HG02588 (cell line): ENCODE data around the gene TMEM236.
A peak's percentile ranks its signal among the peaks of the same experiment; 100 is the strongest.

Experiments used
- ATAC-seq: cut with Tn5 transposase; IDR thresholded peaks from one replicate; pipeline ENCODE4 v1.9.1; 2021; ENCODE audit warnings: mild to moderate bottlenecking, moderate library complexity; ENCODE audit not compliant: unreplicated experiment

Gene TMEM236

DNA sequence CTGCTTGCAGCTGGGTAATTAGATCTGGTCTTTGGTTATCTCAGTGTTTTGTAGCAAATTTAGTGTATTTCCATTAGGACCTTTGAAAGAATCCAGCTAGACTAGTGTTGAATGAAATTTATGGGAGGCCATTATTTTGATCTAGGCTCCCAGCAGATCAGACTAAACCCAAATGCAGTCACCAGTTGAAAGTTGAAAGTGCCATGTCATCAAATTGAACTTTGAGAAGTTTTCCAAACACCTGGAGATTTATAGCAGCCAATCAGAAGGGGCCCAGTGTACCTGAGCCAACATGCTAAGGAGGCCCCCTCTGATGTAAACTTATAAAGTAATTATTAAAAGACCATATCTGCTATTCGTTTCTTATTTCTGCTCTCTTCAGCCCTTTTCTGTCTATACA lies 11.3 kb upstream of the TMEM236 start:
- ATAC-seq = no peak

DNA sequence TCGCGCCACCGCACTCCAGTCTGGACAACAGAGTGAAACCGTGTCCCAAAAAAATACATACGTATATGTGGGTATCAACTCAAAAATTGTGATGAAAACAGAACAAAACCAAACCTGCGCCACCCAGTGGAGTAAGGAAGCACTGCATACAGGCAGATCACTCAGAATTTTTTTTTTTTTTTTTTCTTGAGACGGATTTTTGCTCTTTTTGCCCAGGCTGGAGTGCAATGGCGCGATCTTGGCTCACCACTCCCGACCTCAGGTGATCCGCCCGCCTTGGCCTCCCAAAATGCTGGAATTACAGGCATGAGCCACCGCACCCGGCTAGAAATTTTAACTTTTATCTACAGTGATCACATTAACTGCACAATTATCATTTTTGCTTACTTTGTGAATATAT lies 9.1 kb upstream of the TMEM236 start:
- no peak for ATAC-seq

DNA sequence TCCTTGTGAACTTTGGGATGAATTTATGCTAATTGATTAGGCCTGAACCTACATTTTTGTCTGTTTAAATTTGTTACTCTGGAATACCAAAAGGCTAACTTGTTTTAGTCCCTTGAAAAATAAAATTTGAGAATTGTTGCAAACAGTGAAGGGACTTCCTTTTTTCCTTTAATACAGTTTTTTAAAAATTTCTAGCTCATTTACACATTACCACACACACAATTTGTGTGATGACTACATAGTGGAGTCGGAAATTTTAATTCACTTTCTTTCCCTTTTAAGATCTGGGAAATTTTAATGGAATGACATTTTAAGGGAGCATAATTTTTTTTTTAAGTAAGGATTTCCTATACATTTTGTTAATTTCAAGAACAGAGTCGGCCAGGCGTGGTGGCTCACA lies 8.6 kb upstream of the TMEM236 start:
- ATAC-seq = no peak

DNA sequence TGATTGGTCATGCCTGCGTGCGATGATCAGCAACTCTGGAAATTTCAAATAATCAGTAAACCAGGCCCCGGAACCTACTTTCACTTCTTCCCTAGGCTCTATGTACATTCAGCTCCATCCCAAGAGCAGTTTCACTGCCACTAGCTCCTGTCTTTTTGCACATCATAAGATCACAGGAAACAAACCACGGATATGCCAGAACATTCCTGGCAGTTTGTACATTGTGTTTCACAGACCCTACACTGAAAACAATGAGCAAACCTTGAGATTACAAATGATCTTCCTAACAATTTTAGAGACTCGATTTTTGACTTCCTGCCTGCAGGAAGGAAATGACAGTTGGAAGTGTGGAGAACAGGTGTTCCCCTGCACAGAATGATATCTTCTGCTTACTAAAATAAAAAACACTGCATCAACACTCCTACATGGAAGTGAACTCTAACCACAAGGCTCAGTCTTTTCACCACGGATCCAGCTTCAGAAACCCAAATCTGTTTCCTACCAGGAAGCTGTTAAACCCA lies 7.6 kb upstream of the TMEM236 start:
- no peak for ATAC-seq

DNA sequence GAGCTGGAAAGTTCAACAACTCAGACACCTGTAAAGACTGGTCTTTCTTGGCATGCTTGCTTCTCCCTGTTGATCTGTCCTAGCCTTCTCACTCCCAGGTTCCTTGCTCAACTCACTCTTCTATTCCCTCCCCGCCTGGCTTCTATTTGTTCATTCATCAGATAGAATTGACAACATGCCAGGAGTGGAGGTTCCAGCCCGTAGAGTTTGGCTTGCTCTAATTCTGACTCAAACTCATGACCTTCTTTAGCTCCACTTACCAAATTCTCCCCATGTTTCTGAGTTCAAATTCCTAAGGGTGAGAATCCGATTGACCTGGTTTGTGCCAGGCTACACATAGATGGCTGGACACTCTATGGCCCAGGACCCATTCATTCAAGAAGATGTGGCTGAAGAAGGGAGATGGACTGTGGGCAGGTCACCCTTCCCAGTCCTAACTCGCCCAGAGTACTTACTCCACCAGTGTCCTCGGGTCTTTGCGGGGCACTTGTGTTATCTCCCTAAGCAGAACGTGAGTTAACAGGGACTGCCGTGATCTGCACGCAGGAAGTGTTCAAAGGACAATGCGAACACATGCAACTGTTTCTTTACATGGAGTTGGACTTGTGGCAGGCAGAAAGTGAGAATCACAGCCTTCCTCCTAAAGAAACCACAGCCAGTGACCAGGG lies 4.0 kb upstream of the TMEM236 start:
- ATAC-seq = no peak

DNA sequence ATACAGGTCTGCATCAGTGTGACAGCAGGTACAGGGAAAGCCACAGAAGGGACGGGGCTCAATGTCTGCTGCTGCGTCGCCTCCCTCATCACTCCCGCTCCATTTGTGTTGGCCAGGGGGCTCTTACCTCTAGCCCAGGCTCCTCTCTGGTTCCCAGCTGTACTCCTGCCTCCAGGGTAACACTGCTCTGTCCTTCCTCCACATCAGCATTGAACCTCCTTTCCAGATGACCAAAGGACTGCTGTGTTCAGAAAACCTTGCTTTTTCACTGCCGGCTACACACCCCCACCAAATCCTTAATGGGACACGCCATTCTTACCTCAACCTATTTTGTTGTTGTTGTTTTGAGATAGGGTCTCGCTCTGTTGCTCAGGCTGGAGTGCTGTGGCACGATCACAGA lies 2.1 kb upstream of the TMEM236 start:
- no peak for ATAC-seq

DNA sequence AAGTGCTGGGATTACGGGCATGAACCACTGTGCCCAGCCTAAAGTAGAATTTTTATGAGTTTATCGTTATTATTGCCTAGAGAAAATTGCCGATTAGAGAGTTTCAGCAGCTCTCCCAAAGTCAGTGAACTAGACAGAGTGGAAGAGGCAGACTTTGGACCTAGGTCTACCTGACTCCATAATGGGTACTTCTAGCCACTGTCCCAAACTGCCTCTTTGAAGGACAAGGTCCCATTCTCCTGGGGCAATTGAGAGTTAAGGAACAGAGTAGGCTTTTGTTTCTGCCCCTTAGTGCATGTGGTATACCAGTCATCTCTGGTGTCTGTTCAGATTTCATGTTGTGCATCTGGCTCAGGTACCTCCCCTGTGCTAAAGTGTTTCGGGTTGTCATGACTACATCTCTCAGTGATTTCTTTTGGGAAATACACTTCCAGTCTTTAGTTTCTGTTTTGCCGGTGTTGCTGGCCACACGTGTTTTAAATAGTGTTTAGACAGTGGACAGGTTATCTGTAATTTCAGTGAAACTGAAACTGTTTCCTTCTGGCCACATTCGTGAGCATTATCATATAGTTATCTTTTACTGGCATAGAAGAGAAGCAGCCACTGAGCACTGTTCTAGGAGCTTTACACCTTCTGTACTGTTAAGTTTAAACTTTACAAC lies 4.7 kb downstream of the TMEM236 start:
- peak; percentile 93 for ATAC-seq

DNA sequence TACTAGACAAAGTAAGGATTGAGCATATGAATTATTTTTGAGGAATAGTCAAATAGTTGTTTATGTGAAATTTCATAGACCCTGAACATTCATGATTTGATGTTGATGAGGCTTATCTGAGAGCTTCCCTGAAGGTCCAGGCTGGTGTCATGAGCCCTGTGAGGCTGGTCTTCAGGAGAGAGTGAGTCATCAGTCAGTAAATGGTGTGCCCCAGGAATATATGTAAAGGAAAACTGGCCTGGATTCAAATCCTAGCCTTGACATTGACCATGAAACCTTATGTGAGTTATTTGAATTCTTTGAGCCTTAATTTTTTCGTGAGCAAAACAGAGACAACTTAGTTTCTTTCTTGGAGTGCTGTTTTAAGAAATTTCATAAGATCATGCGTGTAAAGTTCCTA lies 6.2 kb downstream of the TMEM236 start:
- no peak for ATAC-seq

DNA sequence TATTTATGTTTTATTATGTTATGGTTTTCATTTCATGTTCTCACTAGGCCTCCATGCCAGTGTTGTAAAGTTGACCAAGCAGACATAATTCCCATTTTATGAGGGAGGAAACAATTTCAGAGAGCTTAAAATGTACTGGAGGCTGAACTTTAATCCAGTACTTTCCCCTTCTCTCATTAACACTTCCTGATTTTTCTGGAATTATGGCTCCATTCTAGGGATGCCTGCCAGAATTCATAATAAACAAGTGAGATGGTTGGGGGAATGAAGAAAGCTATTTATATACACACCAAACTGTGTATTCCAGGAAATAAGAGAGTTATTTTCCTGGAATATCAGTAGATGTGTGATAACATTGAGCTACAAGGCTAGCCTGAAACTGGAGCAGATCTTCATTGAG lies 6.9 kb downstream of the TMEM236 start:
- no peak for ATAC-seq

DNA sequence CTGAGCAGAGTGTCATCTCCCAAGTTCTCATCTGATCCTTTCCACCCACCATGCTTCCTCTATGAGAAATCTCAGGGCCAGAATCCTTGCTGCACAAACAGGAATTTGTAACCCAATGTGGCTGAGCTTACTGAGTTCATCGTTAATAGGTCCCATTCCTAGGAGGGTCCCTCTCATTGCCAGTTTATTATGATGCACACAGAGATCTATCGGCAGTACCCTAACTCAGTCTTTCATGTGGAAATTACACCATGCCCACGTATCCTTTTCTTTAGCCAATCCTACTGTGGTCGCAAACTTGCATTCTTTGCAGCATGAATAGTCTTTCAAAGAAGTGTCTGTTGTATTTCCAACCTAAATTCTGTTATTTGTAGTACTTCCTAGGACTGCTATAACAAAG lies 12.1 kb downstream of the TMEM236 start:
- ATAC-seq = no peak

DNA sequence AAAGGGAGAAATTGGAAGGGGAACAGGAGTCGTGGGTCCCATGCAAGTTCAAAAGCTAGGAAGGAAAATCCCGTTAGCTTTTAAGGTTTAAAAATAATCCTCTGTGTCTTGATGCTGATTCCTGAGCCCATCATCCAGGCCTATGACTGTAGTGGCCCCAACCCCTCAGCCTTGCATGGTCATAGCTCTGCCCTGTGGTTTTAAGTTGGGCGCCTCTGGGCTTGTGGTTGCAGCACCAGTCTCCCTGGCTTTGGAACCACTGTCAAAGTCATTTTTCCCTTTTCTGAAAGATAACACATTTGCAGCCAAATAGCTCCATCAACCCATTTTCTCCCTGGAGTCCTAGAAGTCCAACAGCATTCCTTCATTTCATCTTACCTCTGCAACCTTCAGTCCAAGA lies 13.6 kb downstream of the TMEM236 start:
- no peak for ATAC-seq

DNA sequence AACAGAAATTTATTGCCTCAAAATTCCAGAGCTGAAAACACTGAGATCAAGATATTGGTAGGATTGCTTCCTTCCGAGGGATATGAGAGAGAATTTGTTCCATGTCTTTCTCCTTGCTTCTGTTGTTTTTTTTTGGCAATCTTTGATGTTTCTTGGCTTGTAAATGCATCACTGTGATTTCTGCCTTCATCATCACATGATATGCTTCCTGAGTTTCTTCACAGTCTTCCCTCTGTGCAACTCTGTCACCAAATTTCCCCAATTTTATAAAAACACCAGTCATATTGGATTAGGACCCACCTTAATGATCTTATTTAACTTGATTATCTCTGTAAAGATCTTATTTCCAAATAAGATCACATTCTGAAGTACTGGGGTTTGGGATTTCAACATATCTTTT lies 14.7 kb downstream of the TMEM236 start:
- ATAC-seq = no peak

DNA sequence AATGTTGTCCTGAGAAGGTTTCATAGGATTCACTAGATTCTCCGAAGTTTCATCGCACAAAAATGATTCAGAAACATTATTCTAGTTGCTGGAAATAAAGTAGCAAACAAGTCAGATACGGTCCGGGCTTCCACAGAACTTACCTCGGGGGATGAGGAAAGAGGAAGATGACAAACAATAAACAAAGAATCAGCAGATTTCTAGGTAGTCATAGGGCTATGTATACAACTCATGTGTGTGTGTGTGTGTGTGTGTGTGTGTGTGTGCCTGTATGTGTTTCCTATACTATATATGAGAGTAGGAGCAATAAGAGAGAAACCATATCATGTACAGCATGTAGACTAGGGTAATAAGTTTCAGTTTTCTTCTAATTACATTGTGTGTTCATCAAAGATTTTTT lies 16.5 kb downstream of the TMEM236 start:
- ATAC-seq = no peak

DNA sequence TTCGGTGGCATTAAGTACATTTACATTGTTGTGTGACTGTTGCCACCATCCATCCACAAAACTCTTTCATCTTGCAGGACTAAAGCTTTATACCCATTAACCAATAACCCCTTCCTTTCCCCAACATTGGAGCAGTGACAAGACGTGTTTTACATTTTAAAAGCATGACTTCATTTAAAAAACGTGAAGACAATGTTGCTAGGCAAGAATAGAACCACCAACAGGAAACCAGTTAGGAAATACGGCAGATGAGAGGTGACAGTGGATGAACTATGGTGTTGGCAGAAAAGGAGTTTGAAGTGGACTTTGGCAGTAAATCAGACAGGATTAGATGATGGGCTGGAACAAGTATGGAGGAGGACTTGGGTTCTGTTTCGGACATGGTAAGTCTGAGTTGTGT lies 17.0 kb downstream of the TMEM236 start:
- no peak for ATAC-seq

DNA sequence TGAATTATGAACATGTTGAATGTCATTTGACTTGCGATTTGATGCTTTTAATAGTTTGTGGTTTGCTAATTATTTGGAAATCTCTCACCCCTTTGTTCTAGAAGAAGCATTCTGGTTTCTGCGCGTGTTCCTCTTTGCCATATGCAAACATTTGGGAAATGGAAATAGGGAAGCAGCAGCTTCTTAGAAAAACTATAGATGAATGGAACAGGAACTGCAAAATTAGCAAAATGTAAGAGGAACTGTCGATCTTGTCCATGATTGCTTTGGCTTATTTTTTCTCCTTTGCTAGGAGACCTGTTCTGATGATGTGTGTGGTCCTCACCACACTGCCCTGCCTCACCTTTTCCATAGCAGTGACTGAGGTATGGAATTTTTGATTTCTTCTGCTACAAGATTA lies 19.0 kb downstream of the TMEM236 start:
- ATAC-seq = no peak

DNA sequence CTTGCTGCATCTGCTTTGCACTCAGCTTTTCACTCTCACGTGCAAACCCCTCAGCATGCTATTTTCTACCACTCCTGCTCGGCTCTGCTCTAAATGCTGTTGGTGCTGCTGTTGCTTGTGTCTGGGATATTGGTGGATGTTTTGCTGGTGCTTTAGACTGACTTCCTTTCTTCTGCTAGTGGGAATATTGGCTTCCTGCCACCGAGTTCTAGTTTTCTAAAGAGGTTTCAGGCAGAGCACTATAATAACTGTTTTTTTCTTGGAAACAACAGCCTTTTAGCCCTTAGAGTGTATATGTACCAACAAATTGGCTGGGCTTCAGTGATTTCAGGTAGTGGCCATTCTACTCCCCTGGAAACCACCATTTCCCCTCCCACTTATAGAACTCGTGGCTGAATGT lies 27.8 kb downstream of the TMEM236 start:
- no peak for ATAC-seq

DNA sequence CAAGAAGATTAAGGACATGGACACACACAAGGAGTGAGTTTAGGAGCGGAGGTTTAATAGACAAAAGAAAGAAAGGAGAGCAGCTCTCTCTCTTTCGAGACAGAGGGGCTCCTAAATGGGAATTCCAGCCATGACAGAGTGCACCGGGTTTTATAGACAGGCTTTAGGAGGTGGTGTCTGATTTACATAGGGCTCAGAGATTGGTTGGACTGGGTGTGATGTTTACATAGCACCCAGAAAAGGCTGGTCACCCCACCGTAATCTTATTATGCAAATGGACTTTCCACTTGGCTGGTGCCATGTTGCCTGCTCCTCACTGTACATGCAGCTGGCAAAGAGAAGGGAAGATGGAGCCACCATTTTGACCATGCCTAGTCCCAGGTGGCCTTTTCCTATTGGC lies 28.7 kb downstream of the TMEM236 start:
- ATAC-seq = no peak

DNA sequence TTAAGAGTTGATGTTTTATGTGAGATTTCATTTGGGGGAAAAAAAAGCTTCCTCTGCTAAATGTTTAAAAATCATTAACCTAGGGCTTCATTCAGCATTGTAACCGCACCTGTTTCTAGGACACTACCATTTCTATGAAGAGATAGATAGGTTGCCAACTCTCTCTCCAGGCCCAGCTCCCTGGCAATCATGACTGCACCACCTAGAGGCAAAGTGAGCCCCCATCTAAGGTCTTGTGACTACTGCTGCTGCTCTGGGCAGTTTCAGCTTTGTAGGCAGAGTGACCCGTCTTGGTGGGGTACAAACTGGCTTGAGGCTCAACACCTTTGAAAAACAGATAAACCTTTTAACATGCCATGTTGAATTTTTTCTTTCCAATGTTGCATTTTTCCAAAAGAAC lies 29.9 kb downstream of the TMEM236 start:
- ATAC-seq = no peak

DNA sequence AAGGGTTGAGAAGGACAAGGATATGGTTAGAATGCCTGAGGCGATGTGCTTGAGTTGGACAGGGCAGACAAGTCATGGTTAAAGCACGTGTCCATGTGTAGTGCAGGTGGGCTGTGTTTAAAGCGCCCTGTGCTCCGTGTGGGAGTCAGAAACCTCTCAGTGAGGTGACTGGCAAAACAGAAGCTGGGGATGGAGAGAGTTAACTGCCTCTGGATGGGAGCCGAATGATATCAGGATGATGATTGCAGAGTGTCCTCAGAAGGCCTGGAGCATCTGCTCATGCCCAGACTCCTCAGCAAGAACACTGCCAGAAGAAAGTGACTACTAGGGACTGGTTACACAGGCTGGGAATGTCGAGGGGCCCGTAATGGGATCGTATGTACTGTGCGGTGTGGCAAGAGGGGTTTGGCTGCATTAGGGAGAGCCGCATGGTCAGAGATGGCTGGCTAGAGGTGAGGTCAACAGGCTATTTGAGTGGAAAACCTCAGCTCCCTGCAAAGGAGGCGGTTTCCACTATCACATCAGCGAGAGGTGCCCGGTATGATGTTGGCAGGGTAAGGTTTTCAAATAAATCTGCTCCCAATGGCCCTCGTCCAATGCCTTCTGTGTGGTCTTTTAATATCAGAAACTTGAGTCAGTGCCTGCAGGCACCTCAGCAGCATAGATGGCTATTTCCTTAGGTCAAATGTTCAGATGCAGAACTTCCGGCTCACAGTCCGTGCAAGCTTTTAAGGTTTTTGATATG lies 31.1 kb downstream of the TMEM236 start:
- no peak for ATAC-seq

DNA sequence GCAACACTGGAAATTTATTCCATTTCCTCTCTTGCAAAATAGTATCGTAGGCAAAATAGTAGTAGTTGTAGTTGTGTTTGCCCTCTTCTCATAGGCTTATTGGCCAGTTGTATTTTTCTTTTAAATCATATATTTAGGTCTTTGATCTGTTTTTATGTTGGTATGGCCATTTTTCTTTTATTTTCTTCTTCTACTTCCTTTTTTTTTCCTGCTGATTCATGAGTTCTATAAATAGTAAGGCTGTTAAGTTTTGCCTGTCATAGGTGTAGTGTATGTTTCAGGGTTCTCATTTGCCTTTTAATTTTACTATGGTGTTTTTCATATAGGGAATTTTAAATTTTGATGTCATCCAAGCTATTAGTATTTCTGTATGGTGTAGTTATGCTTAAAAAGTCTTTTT lies 31.8 kb downstream of the TMEM236 start:
- no peak for ATAC-seq

DNA sequence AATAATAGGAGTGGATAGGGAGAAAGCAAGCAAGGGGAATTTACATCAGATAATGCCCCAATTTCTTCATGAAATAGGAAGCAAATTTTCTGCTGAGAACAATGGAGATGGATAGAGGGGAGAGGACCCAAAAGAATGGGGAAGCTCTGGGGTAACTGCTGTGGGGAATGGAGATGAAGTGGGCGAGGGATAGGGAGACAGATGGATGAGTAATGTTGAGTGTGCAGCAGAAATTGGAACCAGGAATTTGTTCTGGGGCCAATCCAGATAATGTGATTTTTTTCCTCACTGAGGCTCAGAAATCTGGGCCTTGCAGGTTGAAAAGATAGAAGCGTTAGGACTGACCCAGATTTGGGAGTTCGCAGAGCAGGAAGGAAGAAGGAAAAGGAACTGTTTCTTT lies 32.7 kb downstream of the TMEM236 start:
- no peak for ATAC-seq

DNA sequence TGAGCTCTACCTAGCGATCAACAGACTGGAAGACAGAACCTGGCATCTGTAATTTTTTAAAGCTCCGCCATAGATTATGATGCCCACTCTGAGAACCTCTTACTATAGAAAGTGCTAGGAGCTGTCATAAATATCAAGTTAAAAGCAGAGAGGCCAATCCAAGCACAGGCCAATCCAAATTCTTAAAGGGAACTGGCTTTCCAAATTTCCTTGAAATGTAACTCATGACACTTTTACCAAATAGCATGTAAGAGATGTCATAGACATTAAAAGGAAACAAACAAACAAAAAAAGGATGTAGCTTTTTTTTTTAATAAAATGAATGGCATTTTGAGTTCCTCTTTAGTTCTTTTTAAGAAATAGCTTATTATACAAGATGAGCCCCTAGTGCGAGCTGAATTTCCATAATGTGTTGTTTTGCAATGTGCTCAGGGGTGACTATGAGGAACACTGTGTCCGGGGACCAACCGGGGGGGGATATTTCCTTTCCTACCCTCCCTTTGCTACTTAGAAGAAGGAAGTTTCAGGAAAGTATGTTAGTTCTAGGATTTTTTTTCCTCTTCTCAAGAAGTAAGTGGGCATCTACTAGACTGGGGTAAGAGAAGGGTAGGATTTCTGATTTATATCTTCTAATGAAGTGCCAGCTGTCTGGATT lies 33.4 kb downstream of the TMEM236 start:
- ATAC-seq = no peak
